RKO (cell line): ENCODE results near the gene PTBP3.
"Not testable (repeated sequence)": the region's sequence is repeated elsewhere in the genome, so short reads cannot be mapped to it uniquely, and the experiment has no call there.

Source experiments
- DNase-seq: peaks from one replicate; pipeline ENCODE4 v3.0.0-alpha.2; 2016; ENCODE audit warnings: low spot score

The PTBP3 gene, protein sequence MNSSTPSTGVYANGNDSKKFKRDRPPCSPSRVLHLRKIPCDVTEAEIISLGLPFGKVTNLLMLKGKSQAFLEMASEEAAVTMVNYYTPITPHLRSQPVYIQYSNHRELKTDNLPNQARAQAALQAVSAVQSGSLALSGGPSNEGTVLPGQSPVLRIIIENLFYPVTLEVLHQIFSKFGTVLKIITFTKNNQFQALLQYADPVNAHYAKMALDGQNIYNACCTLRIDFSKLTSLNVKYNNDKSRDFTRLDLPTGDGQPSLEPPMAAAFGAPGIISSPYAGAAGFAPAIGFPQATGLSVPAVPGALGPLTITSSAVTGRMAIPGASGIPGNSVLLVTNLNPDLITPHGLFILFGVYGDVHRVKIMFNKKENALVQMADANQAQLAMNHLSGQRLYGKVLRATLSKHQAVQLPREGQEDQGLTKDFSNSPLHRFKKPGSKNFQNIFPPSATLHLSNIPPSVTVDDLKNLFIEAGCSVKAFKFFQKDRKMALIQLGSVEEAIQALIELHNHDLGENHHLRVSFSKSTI

DNA sequence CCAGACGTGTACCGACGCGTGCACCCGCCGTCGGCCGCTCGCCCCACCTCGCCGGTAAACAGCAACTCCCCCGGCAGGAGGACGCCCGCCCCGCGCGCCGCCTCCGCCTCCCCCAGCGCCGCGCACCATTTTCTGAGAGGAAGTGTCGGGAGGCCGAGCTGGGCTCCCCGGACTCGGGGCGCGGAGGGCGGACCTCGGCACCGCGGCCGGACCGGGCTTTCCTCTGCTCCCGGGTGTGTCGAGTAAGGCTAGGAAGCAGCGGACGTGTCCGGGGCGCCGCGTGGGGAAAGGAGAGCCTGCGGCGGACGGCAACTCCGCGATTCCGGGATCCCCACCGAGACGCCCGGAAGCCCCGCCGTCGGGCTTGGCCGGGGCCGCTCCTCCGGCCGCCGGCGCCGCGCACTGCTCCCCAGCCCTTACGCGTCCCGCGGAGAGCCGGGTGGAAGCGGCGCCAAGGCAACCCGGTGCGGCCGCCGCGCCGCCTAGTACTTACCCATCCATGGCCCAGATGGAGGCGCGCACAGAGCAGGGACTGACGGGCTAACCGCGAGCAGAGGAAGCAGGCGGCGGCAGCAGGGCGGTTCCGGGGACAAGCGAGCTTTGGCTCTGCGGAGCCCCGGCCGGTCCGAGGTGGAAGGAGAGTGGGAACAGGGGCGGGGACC is at the start of gene PTBP3:
PTBP3 (minus strand) TSS at position 643 of the 662 bp plus-strand sequence. CDS start 35,754 bp downstream, outside the sequence.
- no peak for DNase-seq

DNA sequence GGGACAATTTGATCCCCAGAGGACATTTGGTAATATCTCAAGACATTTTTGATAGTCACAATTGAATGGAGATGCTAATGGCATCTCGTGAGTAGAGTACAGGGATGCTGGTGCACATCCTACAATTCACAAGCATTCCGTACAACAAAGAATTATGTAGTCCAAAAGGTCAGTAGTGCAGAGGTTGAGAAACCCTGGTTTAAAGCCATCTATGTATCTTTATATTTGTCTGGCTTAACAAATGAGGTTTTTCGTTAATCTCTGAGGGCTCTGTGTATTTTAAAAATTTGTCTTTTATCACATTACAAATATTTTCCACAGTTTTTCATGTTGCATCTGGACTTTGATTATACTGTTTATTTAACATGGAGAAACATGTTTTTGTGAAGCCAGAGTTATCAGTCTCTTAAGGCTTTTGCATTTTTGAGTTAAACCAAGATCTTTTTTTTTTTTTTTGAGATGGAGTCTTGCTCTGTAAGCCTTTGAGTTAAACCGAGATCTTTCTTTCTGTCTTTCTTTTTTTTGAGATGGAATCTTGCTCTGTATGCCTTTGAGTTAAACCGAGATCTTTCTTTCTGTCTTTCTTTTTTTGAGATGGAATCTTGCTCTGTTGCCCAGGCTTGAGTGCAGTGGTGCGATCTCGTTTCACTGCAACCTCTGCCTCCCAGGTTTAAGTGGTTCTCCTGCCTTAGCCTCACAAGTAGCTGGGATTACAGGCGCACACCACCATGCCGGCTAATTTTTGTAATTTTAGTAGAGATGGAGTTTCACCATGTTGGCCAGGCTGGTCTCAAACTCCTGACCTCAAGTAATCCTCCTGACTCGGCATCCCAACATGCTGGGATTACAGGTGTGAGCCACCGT is 49.3 kb upstream of the PTBP3 start:
- DNase-seq, result no peak

DNA sequence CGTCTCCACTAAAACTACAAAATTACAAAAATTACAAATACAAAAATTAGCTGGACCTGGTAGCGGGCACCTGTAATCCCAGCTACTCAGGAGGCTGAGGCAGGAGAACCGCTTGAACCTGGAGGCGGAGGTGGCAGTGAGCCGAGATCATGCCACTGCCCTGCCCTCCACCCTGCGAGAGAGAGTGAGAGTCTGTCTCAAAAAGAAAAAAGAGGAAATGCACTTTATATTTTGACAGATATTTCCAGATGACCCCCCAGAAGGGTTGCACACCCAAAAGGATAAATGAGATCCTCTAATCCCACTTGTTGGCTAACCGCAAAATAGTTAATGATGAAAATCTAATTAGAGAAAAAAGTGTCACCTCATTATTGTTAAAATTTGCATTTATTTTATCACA is 48.6 kb upstream of the PTBP3 start:
- no peak for DNase-seq

DNA sequence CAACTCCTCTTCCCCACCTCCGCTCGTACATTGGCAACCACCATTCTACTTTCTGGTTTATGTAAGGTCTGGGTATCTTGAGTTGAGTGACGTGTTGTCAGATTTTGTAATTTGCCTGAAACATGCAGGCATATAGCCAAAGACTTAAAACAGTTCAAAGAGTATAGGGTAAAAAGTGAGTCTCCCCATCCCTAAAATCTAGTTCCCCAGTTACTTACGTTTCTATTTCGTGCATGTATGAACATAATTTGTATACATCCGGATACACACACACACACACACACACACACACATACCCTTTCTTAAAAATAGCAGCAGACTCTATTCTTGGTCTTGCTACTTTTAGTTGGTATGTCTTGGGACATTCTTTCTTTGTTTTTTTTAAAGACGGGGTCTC is 47.4 kb upstream of the PTBP3 start:
- DNase-seq, result peak; percentile 59

DNA sequence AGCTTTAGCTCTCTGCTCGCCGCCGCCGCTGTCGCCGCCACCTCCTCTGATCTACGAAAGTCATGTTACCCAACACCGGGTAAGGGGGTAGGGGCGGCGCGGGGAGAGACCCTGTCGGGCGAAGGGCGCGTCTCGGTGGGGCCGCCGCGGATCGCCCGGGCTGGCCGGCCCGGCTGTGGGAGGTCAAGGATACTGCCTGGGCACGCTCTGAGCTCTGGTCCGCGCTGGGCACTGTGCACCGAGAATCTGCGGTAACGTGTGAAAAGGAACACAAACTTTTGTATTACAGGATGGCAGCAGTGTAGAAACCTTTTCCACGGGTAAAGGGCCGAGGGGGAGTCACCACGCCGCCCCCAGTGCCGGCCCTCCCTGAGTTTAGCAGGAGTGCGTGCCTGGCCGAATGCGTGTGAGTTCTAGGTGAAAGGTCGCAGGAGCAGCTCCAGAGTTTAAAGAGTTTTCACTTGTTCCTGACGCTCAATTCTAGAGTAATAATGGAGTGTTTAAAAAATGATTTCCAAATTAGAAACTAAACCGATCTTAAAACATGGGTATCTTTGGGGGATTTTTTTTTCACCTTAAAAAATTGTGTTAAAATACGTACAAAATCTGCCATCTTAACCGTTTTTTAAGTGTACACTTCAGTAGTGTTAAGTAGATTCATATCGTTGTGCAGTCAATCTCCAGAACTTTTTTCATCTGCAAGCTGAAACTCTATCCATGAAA is 46.8 kb upstream of the PTBP3 start, which contains the start of gene HSDL2:
HSDL2 (plus strand) TSS at position 7 of the 723 bp plus-strand sequence; CDS start at position 63, 56 bp downstream.
- DNase-seq, result peak; percentile 68

DNA sequence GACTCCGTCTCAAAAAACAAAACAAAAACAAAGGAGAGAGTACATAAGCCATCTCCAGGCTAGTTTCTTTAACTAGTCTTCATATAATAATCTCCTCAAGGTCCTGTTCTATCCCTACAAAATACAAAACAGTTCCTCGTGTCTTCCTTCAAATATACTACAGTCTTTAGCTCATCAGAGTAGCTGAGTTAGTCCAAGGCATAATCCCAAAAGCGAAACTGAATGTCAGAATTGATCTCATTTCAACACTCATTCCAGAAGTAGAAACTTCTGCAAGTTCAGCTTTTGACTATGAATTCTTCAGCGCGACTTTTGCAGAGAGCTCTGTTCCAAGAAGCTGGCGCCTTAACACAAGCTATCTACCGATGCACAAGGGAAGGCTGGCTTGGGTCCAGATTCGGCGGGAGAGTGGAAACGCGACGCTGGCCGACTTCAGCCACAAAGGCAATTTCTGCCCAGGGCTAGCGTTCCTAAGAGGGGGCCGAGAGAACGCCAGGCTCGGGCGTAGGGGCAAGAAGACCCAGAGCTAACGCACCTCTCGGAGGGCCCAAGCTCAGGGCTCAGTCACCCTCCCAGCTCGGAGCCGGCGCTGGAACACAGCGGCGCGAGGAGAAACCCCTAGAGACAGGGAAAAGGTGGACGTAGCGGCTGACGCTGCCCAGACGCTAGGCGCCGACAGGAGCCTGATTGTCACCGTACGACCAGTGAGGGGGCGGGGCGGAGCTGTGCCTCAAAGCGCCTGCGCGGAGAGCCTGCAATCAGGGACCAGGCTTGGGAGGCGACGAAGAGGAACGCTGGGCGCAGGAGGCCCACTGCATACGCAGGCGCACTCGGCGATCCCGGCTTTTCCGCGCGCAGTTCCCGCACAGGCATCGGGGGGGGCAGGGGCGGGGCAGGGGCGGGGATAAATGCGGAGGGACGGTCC is 46.0 kb upstream of the PTBP3 start:
- peak; percentile 100 for DNase-seq

DNA sequence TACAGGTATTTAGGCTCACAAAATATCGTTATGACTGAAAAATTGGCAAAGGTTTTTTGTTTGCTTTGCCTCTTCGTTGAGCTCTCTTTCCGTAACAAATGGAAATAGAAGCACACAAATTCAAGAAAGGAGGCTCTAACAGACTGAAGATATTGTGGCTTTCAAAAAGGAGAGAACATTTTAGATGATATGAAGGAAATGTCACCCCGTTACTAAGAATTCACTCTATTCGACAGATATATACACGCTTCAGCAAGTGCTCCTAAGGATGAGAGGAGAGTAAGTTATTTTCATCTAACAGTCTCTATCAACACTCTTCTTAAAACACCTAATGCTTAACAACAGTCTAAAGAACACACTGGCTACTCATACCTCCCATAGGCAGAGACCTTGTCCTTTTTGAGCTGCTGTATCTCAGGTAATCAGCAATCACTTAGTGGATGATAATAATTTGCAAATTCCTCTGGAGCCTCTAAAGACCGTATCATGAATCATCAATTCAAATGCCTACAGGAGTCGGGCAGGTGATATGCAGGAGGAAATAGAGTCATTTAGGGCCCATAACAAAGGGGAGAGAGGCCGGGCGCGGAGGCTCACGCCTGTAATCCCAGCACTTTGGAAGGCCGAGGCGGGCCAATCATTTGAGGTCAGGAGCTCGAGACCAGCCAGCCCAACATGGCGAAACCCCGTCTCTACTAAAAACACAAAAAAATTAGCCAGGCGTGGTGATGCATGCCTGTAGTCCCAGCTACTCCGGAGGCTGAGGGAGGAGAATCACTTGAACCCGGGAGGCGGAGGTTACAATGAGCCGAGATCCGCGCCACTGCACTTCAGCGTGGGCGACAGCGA is 45.1 kb upstream of the PTBP3 start:
- DNase-seq, result peak; percentile 64

DNA sequence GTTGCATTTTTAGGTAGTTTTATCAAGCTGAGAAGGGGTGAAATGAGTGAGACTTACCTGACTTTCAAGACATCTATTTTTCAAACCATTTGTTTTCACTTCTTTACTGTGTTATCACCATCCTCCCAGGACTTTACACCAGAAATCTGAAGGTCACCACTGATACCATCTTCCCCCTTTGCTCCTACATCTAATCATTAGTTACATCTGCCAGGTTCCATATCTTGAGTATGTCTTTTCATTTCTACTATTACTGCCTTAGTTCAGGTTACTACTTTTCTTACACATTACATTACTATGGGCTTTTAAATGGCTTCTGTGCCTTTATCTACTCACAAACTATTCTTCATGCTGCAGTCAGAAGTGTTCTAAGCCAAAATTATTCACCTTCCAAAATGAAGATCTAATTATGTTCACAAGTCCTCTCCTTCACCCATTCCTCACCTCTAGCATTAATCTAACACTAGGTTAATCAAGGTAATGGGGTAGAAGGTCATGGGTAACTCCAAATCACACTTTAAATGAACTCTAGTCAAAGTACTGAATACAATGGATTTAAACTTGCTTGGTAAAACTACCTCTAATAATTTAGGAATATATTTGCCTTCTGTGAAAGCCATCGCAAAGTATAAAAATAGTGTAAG is 44.4 kb upstream of the PTBP3 start:
- DNase-seq, result no peak

DNA sequence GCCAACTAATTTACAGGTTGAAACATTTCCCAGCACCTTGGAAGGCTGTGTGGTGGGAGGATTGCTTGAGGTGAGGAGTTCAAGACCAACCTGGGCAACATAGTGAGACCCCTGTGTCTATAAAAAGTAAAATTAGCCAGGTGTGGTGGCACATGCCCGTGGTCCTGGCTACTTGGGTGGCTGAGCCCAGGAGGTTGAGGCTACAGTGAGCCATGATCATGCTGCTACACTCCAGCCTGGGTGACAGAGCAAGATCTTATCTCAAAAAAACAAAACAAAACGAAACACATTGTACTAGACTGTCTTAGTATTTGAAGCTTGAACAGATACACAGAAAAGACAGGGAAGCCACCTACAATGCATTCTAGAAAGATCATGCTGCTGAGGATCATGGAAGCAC is 43.7 kb upstream of the PTBP3 start:
- DNase-seq, result no peak

DNA sequence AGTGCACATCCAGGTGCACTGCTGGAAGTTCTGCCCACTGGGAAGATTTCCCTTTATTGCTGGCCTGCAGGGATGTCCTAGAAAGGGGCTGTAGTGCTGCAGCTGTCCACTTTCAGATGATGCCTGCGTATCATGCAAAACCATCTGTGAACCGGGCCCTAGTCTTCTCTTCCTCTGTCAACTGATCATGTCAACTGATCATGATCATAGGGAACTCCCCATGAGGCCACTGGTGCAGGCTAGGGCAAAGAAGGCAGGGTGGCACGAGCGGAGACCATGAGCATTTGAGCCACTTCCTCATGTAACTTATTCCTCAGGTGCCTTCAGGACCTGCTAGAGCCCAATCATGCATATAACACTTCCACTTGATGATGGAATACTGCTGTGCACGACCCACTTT is 41.9 kb upstream of the PTBP3 start:
- DNase-seq, result no peak

DNA sequence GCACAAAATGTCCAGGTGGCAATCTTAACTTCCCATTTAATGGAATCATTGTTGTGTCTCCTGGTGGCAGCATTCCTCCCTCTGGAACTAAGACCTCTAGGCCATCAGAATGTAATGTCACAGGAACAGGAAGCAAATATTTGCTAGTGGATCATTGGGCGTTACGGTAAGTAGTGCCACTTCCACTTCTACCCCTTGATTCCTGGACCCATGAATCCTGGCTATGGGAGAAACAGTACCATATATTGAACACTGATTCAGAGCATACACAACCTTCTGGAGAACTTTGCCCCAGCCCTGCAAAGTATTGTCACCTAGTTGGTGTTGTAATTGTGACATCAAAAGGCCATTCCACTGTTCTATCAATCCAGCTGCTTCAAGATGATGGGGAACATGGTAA is 40.8 kb upstream of the PTBP3 start:
- not testable (repeated sequence) for DNase-seq

DNA sequence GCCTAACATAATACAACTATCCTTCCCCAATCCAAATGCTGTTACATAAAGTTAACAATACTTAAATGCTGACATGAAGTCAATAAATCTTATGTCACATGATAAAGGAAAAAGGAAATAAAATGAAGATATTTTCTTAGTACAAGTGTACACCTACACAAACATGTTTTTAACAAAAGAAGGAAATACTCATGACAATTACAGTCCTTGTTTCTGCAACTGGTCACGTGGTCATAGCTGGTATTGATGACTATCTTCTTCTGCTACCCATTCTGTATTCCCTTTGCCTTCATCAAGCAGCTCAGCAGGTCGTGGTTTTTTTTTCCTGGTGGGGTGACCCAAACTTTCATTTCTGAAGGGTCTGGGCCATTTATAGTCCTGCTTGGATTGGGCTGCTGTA is 40.2 kb upstream of the PTBP3 start:
- not testable (repeated sequence) for DNase-seq

DNA sequence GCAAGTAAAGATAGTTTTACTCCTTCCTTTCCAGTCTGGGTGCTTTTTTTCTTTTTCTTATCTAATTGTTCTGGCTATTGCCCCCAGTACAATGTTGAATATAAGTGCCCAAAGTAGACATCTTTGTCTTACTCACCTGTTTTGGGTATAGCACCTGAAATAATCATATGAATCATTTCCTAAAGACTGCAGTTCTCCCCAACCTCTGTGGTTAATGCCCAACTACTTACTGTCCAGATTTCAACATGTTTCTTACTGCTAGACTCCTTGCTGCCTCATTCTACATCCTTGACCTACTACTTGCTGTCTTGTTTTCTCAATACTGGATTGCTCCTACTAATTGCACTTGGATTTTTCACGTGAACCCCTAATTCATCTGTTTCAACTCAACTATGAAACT is 37.6 kb upstream of the PTBP3 start:
- DNase-seq, result no peak

DNA sequence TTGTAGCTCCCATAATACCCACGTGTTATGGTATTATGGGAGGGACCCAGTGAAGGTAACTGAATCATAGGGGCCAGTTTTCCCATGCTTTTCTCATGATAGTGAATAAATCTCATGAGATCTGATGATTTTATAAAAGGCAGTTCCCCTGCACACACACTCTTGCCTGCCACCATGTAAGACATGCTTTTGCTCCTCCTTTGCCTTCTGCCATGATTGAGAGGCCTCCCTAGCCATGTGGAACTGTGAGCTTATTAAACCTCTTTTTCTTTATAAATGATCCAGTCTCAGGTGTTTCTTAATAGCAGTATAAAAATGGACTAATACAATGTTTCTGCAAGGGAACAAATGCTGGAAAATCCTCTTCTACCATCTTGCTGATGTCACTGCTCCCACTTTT is 36.4 kb upstream of the PTBP3 start:
- DNase-seq, result no peak

DNA sequence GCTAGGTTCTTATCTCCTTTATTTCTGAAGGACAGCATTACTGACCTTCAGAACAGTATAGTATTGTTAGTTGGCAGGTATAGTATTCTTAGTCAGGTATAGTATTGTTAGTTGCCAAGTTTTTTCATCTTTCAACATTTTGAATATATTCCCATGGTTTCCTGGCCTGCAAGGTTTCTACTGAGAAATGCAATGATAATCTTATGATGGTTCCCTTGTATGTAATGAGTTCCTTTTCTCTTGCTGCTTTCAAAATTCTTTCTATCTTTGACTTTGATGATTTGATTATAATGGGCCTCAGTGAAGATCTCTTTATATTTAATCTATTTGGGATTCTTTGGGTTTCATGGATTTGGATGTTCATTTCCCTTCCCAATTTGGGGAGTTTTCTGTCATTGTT is 34.0 kb upstream of the PTBP3 start:
- no peak for DNase-seq

DNA sequence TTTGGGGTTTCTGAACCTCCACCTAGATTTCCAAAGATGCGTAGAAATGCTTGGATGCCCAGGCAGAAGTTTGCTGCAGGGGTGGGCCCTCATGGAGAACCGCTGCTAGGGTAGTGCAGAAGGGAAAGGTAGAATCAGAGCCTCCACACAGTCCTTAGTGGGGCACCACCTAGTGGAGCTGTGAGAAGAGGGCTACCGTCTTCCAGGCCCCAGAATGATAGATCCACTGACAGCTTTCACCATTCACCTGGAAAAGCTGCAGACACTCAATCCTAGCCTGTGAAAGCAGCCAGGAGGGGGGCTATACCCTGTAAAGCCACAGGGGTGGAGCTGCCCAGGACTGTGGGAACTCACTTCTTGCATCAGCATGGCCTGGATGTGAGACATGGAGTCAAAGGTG is 33.2 kb upstream of the PTBP3 start:
- DNase-seq, result no peak

DNA sequence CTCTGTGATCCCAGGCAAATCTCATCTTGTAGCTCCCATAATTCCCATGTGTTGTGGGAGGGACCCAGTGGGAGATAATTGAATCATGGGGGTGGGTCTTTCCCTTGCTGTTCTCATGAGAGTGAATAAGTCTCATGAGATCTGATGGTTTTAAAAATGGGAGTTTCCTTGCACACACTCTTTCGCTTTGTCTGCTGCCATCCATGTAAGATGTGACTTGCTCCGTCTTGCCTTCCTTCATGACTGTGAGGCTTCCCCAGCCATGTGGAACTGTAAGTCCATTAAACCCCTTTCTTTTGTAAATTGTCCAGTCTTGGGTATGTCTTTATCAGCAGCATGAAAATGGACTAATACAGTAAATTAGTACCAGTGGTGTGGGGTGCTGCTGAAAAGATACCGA is 31.8 kb upstream of the PTBP3 start:
- not testable (repeated sequence) for DNase-seq

DNA sequence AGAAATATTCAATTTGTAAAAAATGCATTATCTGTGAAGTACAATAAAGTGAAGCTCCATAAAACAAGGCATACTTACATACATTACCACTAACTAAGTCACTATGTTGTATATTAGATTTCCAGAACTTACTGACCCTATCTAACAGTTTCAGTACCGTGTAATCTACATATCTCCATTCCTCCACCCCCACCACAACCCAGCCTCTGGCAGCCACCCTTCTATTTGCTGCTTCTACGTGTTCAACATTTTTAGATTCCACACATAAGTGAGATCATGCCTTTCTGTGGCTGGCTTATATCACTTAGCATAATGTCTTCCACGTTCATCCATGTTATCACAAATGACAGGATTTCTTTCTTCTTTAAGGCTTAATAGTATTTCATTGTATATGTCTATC is 31.3 kb upstream of the PTBP3 start:
- no peak for DNase-seq

DNA sequence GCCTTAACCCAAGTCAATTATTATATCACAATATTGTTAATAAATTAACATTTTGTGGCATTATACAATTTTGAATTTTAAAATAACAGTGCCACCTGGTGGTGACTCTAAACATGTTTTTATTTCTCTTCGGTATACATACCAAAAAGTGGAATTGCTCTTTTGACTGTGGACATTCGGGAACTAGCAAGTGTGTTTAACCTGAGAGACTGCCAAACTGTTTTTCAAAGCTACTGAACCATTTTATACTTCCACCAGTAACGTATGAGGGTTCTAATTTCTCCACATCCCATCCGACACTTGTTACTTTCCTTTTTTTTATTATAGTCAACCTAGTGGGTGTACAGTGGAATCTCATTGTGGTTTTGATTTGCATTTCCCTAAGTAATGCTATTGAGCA is 28.2 kb upstream of the PTBP3 start:
- peak; percentile 76 for DNase-seq
